HepG2 (cell line): ENCODE data around the gene KAZN. TPM values are rescaled to one million over a fixed set of nuclear protein-coding genes. Genes with fewer than 3 reads are reported as not detected.

Source experiments
- CBX1 ChIP-seq: IDR thresholded peaks from one replicate; pipeline ENCODE4 v1.6.1; 2016; ENCODE audit warnings: antibody characterized with exemption, low read depth
- MAFG ChIP-seq: sonication (generic); formaldehyde crosslinking; IDR thresholded peaks from 2 replicates; pipeline ENCODE4 v1.5.1; 2020; ENCODE audit warnings: mild to moderate bottlenecking, missing genetic modification reagents
- MAZ ChIP-seq, 2 experiments: sonication (generic) in 1 of 2; formaldehyde crosslinking in 1 of 2; IDR thresholded peaks; 2 replicates each; pipeline versions ENCODE4 v1.5.0 to v1.6.1; 2012 to 2020; ENCODE audit warnings: low read depth in 2 of 2, mild to moderate bottlenecking in 2 of 2, borderline replicate concordance in 1 of 2, improper control_type of control experiment in 1 of 2, low read length in 1 of 2, missing genetic modification reagents in 1 of 2, moderate library complexity in 1 of 2
- MEF2D ChIP-seq: sonication (generic); formaldehyde crosslinking; IDR thresholded peaks from 2 replicates; pipeline ENCODE4 v1.5.1; 2020; ENCODE audit warnings: mild to moderate bottlenecking, missing genetic modification reagents
- SIN3A ChIP-seq: IDR thresholded peaks from 2 replicates; pipeline ENCODE4 v1.6.1; 2011; ENCODE audit warnings: low read depth, mild to moderate bottlenecking, control low read depth, low read length, borderline replicate concordance
- ZFAT ChIP-seq: sonication (generic); formaldehyde crosslinking; conservative IDR thresholded peaks from 2 replicates; pipeline ENCODE4 v1.8.1; 2023; ENCODE audit warnings: missing genetic modification reagents, inconsistent platforms
- ZMYM2 ChIP-seq: sonication (generic); formaldehyde crosslinking; IDR thresholded peaks from 2 replicates; pipeline ENCODE4 v1.8.0; 2022; ENCODE audit warnings: mild to moderate bottlenecking, missing genetic modification reagents
- ZNF614 ChIP-seq: IDR thresholded peaks from 2 replicates; pipeline ENCODE4 v1.6.1; 2018; ENCODE audit warnings: missing biosample characterization, missing genetic modification reagents, inconsistent platforms, borderline replicate concordance
- ZNF7 ChIP-seq: IDR thresholded peaks from 2 replicates; pipeline ENCODE4 v1.6.1; 2016; ENCODE audit warnings: missing biosample characterization, missing genetic modification reagents
- ZNF777 ChIP-seq: sonication (generic); formaldehyde crosslinking; IDR thresholded peaks from 2 replicates; pipeline ENCODE4 v1.4.0; 2020; ENCODE audit warnings: missing genetic modification reagents
- polyA plus RNA-seq, 8 experiments: library from polyadenylated mRNA; depleted of rRNA in 3 of 8; stranded (reverse) in 7 of 8; unstranded in 1 of 8; fragments of >200 nt; fragmentation: Illumina TruSeq in 4 of 8; extraction: Trizol in 4 of 8; gene quantifications; 2 replicates each; pipeline versions ENCODE4 v1.2.1 to v1.2.3, GENCODE V29; 2011 to 2016; ENCODE audit warnings: low read depth in 4 of 8, missing spikeins in 1 of 8, mixed read lengths in 1 of 8; ENCODE audit not compliant: insufficient read depth in 1 of 8
- total RNA-seq, 5 experiments: library from RNA; depleted of rRNA; stranded (reverse); fragments of >200 nt; fragmentation: Illumina TruSeq; extraction: Trizol; gene quantifications; 2 replicates each; pipeline ENCODE4 v1.2.3, GENCODE V29; 2016; ENCODE audit warnings: low read depth in 1 of 5
- TF ChIP-seq, protein P1 (sequence below): sonication (generic); formaldehyde crosslinking; IDR thresholded peaks from 2 replicates; pipeline ENCODE4 v1.4.0; 2020; ENCODE audit warnings: low read depth, mild to moderate bottlenecking, missing genetic modification reagents
- TF ChIP-seq, protein P2 (sequence below): sonication (generic); formaldehyde crosslinking; IDR thresholded peaks from 2 replicates; pipeline ENCODE4 v1.5.0; 2020; ENCODE audit warnings: missing genetic modification reagents
- TF ChIP-seq, protein P3 (sequence below): sonication (generic); formaldehyde crosslinking; IDR thresholded peaks from 2 replicates; pipeline ENCODE4 v1.9.0; 2021; ENCODE audit warnings: missing genetic modification reagents, mild to moderate bottlenecking, borderline replicate concordance

Gene KAZN
- total and polyA plus RNA-seq, 2 of the 13 experiments (the other 11 are each of a cell fraction or from before 2014, with no cell fraction given) = 10.4 to 13.5 TPM

DNA sequence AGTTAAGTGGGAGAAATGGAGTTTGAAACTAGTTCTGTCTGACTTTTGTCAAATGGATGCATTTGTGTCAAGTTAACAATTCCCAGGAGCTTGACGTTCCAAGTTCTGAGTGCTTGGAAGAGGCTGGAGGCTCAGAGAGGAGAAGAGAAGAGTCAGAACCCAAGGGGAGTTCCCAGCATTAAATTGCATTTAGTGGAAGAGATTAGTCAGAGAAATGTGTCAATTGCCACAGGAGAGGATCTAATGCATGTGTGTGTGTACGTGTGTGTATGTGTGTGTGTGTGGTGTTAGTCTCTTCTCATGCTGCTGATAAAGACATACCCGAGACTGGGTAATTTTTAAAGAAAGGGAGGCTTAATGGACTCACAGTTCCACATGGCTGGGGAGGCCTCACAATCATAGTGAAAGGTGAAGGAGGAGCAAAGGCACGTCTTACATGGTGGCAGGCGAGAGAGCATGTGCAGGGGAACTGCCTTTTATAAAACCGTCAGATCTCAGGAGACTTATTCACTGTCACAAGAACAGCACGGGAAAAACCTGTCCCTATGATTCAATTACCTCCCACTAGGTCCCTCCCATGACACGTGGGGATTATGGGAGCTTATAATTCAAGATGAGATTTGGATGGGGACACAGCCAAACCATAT is 453.5 kb downstream of the KAZN start (continued):
- TF ChIP-seq, protein P1, sequence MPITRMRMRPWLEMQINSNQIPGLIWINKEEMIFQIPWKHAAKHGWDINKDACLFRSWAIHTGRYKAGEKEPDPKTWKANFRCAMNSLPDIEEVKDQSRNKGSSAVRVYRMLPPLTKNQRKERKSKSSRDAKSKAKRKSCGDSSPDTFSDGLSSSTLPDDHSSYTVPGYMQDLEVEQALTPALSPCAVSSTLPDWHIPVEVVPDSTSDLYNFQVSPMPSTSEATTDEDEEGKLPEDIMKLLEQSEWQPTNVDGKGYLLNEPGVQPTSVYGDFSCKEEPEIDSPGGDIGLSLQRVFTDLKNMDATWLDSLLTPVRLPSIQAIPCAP = no peak
- TF ChIP-seq SIN3A = no peak
- TF ChIP-seq, protein P2, sequence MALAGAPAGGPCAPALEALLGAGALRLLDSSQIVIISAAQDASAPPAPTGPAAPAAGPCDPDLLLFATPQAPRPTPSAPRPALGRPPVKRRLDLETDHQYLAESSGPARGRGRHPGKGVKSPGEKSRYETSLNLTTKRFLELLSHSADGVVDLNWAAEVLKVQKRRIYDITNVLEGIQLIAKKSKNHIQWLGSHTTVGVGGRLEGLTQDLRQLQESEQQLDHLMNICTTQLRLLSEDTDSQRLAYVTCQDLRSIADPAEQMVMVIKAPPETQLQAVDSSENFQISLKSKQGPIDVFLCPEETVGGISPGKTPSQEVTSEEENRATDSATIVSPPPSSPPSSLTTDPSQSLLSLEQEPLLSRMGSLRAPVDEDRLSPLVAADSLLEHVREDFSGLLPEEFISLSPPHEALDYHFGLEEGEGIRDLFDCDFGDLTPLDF (CRISPR knock-in tag) = no peak
- no peak for TF ChIP-seq CBX1
- no peak for TF ChIP-seq ZNF614 (CRISPR knock-in tag)
- TF ChIP-seq ZMYM2 (CRISPR knock-in tag) = no peak
- no peak for TF ChIP-seq ZFAT (CRISPR knock-in tag)
- TF ChIP-seq ZNF777 (CRISPR knock-in tag) = no peak
- TF ChIP-seq, protein P3, sequence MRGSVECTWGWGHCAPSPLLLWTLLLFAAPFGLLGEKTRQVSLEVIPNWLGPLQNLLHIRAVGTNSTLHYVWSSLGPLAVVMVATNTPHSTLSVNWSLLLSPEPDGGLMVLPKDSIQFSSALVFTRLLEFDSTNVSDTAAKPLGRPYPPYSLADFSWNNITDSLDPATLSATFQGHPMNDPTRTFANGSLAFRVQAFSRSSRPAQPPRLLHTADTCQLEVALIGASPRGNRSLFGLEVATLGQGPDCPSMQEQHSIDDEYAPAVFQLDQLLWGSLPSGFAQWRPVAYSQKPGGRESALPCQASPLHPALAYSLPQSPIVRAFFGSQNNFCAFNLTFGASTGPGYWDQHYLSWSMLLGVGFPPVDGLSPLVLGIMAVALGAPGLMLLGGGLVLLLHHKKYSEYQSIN = no peak
- TF ChIP-seq MEF2D (CRISPR knock-in tag) = no peak
- no peak for TF ChIP-seq MAZ (IDR thresholded peaks at IDR 0.05; ENCODE audit: borderline replicate concordance, low read depth, low read length)
- TF ChIP-seq MAZ (CRISPR knock-in tag; IDR thresholded peaks at IDR 0.05; ENCODE audit: low read depth) = no peak
- no peak for TF ChIP-seq MAFG
- no peak for TF ChIP-seq ZNF7 (CRISPR knock-in tag)
